H1 (cell line): Measurements from ENCODE around the gene CHD3. TPM values are rescaled to one million over a fixed set of nuclear protein-coding genes. Genes with fewer than 3 reads are reported as not detected.
A peak's percentile ranks its signal among the peaks of the same experiment; 100 is the strongest.

ENCODE experiments used
- CTCF ChIA-PET: fragments of 300-600 bp; sonication (Branson Sonifier 250); formaldehyde crosslinking; loops from one replicate; lab custom pipeline; 2021; ENCODE audit not compliant: partially characterized antibody; lab: Charles Lee
- POLR2A ChIA-PET: fragments of 300-600 bp; sonication (Branson Sonifier 250); formaldehyde crosslinking; loops from one replicate; lab custom pipeline; 2021; ENCODE audit warnings: inconsistent platforms; ENCODE audit not compliant: partially characterized antibody; lab: Charles Lee
- DNase-seq, 2 experiments: peaks; one replicate each; pipeline versions ENCODE4 v3.0.0 to v3.0.0-alpha.2; 2010 to 2022; ENCODE audit warnings: low spot score in 2 of 2, low read depth in 1 of 2, mixed read lengths in 1 of 2
- FAIRE-seq: peaks from 2 replicates; lab custom pipeline; 2011; peaks lifted over from hg19 to GRCh38; lab: Jason Lieb, UNC
- H2AFZ ChIP-seq: 2 replicates; pipeline ENCODE4 v1.8.1; 2012; ENCODE audit warnings: low read length, inconsistent platforms
- H2AK5ac ChIP-seq: 2 replicates; pipeline ENCODE4 v1.6.1; 2013; ENCODE audit warnings: low read depth, low read length
- H2BK120ac ChIP-seq: replicated peaks from 2 replicates; pipeline ENCODE3; 2013; ENCODE audit warnings: low read depth, low read length, inconsistent platforms
- H2BK12ac ChIP-seq: 2 replicates; pipeline ENCODE4 v1.6.1; 2013; ENCODE audit warnings: low read depth, low read length
- H2BK15ac ChIP-seq: 2 replicates; pipeline ENCODE4 v1.6.1; 2013; ENCODE audit warnings: low read length
- H2BK20ac ChIP-seq: 2 replicates; pipeline ENCODE4 v1.6.1; 2013; ENCODE audit warnings: low read length
- H2BK5ac ChIP-seq: 2 replicates; pipeline ENCODE4 v1.6.1; 2013; ENCODE audit warnings: low read depth, low read length
- H3K14ac ChIP-seq: 2 replicates; pipeline ENCODE4 v1.6.1; 2013; ENCODE audit warnings: inconsistent platforms; ENCODE audit not compliant: insufficient read length
- H3K18ac ChIP-seq: 2 replicates; pipeline ENCODE4 v1.6.1; 2013; ENCODE audit warnings: low read length; ENCODE audit errors: extremely low read depth
- H3K23ac ChIP-seq: 2 replicates; pipeline ENCODE4 v1.6.1; 2013; ENCODE audit warnings: inconsistent platforms; ENCODE audit not compliant: insufficient read length
- H3K23me2 ChIP-seq: 2 replicates; pipeline ENCODE4 v1.6.1; 2013; ENCODE audit warnings: low read depth, low read length
- H3K27ac ChIP-seq: 2 replicates; pipeline ENCODE4 v1.6.1; 2011; ENCODE audit warnings: low read depth, low read length, inconsistent platforms
- H3K27me3 ChIP-seq, 4 experiments: replicated peaks in 1 of 4; 1 replicate in 1 of 4; 2 replicates in 3 of 4; pipeline versions ENCODE4 v1.6.1 to v1.8.1; 2011 to 2013; ENCODE audit warnings: low read length in 3 of 4, mild to moderate bottlenecking in 3 of 4, inconsistent platforms in 2 of 4, mixed read lengths in 2 of 4, moderate library complexity in 1 of 4; ENCODE audit not compliant: control insufficient read depth in 3 of 4, insufficient read depth in 3 of 4; ENCODE audit errors: extremely low read depth in 1 of 4
- H3K36me3 ChIP-seq, 4 experiments: 2 replicates each; pipeline versions ENCODE4 v1.6.1 to v1.8.1; 2011 to 2013; ENCODE audit warnings: mild to moderate bottlenecking in 4 of 4, low read length in 3 of 4, moderate library complexity in 2 of 4, control low read depth in 1 of 4, inconsistent platforms in 1 of 4; ENCODE audit not compliant: insufficient read depth in 4 of 4, control insufficient read depth in 2 of 4
- H3K4ac ChIP-seq: replicated peaks from 2 replicates; pipeline ENCODE3; 2013; ENCODE audit warnings: low read length, low read depth, mixed read lengths, inconsistent platforms; ENCODE audit not compliant: insufficient read length
- H3K4me1 ChIP-seq, 4 experiments: replicated peaks in 1 of 4; 1 replicate in 1 of 4; 2 replicates in 3 of 4; pipeline versions ENCODE4 v1.6.1 to v1.8.1; 2011 to 2013; ENCODE audit warnings: low read length in 3 of 4, inconsistent platforms in 2 of 4, mixed read lengths in 1 of 4; ENCODE audit not compliant: insufficient read depth in 4 of 4, control insufficient read depth in 3 of 4
- H3K4me2 ChIP-seq, 2 experiments: 2 replicates each; pipeline versions ENCODE4 v1.6.1 to v1.8.1; 2011 to 2013; ENCODE audit warnings: low read depth in 2 of 2, low read length in 2 of 2, control low read depth in 1 of 2, inconsistent platforms in 1 of 2, mild to moderate bottlenecking in 1 of 2; ENCODE audit not compliant: insufficient read depth in 1 of 2
- H3K4me3 ChIP-seq, 4 experiments: fragments of 200-600, 300-600 bp in 1 of 4; sonication (generic), shearing (Covaris generic), sonication (Bioruptor Twin) in 1 of 4; 2 replicates each; pipeline versions ENCODE4 v1.5.1 to v1.8.1; 2011 to 2016; ENCODE audit warnings: low read length in 4 of 4, low read depth in 3 of 4, control low read depth in 2 of 4, inconsistent platforms in 2 of 4, mild to moderate bottlenecking in 2 of 4, mixed read lengths in 1 of 4, moderate library complexity in 1 of 4; ENCODE audit not compliant: insufficient read depth in 2 of 4; ENCODE audit errors: extremely low read depth in 1 of 4
- H3K56ac ChIP-seq: replicated peaks from 2 replicates; pipeline ENCODE3; 2013; ENCODE audit warnings: low read depth, mild to moderate bottlenecking, mixed read lengths, low read length, inconsistent platforms; ENCODE audit not compliant: insufficient read length
- H3K79me1 ChIP-seq: 2 replicates; pipeline ENCODE4 v1.6.1; 2013; ENCODE audit warnings: low read depth, low read length, control low read depth
- H3K79me2 ChIP-seq, 2 experiments: 2 replicates each; pipeline versions ENCODE4 v1.6.1 to v1.8.1; 2012 to 2013; ENCODE audit warnings: low read length in 2 of 2, mild to moderate bottlenecking in 2 of 2, inconsistent platforms in 1 of 2; ENCODE audit not compliant: insufficient read depth in 2 of 2, control insufficient read depth in 1 of 2
- H3K9ac ChIP-seq, 4 experiments: replicated peaks in 1 of 4; 1 replicate in 1 of 4; 2 replicates in 3 of 4; pipeline versions ENCODE4 v1.6.1 to v1.8.1; 2011 to 2013; ENCODE audit warnings: low read depth in 3 of 4, low read length in 3 of 4, control low read depth in 2 of 4, mild to moderate bottlenecking in 2 of 4, moderate library complexity in 2 of 4, inconsistent platforms in 1 of 4; ENCODE audit errors: extremely low read depth in 1 of 4
- H3K9me3 ChIP-seq, 2 experiments: 2 replicates each; pipeline versions ENCODE4 v1.6.1 to v1.8.1; 2012 to 2013; ENCODE audit warnings: mild to moderate bottlenecking in 2 of 2, moderate library complexity in 2 of 2, control low read depth in 1 of 2, inconsistent platforms in 1 of 2, low read depth in 1 of 2, low read length in 1 of 2, mixed read lengths in 1 of 2; ENCODE audit not compliant: insufficient read depth in 2 of 2
- H4K20me1 ChIP-seq, 2 experiments: replicated peaks in 1 of 2; 2 replicates each; pipeline versions ENCODE3 to v1.8.1; 2011 to 2013; ENCODE audit warnings: inconsistent platforms in 2 of 2, low read length in 2 of 2, mild to moderate bottlenecking in 1 of 2; ENCODE audit not compliant: insufficient read depth in 2 of 2, control insufficient read depth in 1 of 2
- H4K5ac ChIP-seq: 2 replicates; pipeline ENCODE4 v1.6.1; 2013; ENCODE audit warnings: low read length, low read depth, mixed read lengths, inconsistent platforms; ENCODE audit not compliant: insufficient read length
- H4K8ac ChIP-seq: 2 replicates; pipeline ENCODE4 v1.8.0; 2013; ENCODE audit warnings: mild to moderate bottlenecking, moderate library complexity, low read length, inconsistent platforms; ENCODE audit not compliant: insufficient read depth; ENCODE audit errors: extremely low read depth
- H4K91ac ChIP-seq: replicated peaks from 2 replicates; pipeline ENCODE3; 2013; ENCODE audit warnings: low read length, mixed read lengths, inconsistent platforms; ENCODE audit not compliant: insufficient read length
- ASH2L ChIP-seq: fragments of 200-600, 300-600 bp; sonication (generic); IDR thresholded peaks from one replicate; pipeline ENCODE4 v1.7.1; 2017; ENCODE audit warnings: low read length
- CBX5 ChIP-seq: fragments of 300-800, 300-1000 bp; sonication (generic); IDR thresholded peaks from 2 replicates; pipeline ENCODE4 v1.7.1; 2016; ENCODE audit warnings: antibody characterized with exemption, low read length, low read depth
- EZH2 ChIP-seq: fragments of 200-600 bp; sonication (generic); IDR thresholded peaks from 2 replicates; pipeline ENCODE4 v1.7.1; 2012; ENCODE audit warnings: low read depth, mild to moderate bottlenecking, moderate library complexity, low read length, inconsistent platforms; ENCODE audit not compliant: severe bottlenecking
- FOSL1 ChIP-seq: IDR thresholded peaks from 2 replicates; pipeline ENCODE4 v1.6.1; 2011; ENCODE audit warnings: mild to moderate bottlenecking, low read depth, low read length, moderate library complexity; ENCODE audit not compliant: insufficient read depth
- KDM1A ChIP-seq: fragments of 200-600, 300-600 bp; sonication (generic); IDR thresholded peaks from 2 replicates; pipeline ENCODE4 v1.7.1; 2016; ENCODE audit warnings: mild to moderate bottlenecking, low read length, borderline replicate concordance
- KDM4A ChIP-seq: IDR thresholded peaks from one replicate; pipeline ENCODE4 v1.7.1; 2012; ENCODE audit warnings: low read depth, mild to moderate bottlenecking, moderate library complexity, low read length, inconsistent platforms; ENCODE audit not compliant: severe bottlenecking
- RXRA ChIP-seq: IDR thresholded peaks from 2 replicates; pipeline ENCODE4 v1.6.1; 2011; ENCODE audit warnings: low read depth, mild to moderate bottlenecking, low read length, moderate library complexity; ENCODE audit not compliant: insufficient read depth
- WGBS, 2 experiments: shearing (Covaris generic) in 1 of 2; methylation state at CpG; one replicate each; pipeline versions ENCODE4 v1.1.6 to v1.1.7; 2013 to 2015; ENCODE audit warnings: low lambda C conversion rate in 2 of 2, mixed read lengths in 2 of 2, inconsistent platforms in 1 of 2, low coverage in 1 of 2, missing lambda C conversion rate in 1 of 2; ENCODE audit not compliant: insufficient replicate concordance in 2 of 2, insufficient coverage in 1 of 2, insufficient read length in 1 of 2; ENCODE audit errors: extremely low coverage in 1 of 2, missing lambda C conversion rate in 1 of 2; 5-methylcytosine and 5-hydroxymethylcytosine counted together
- polyA plus RNA-seq, 7 experiments: library from polyadenylated mRNA; depleted of rRNA in 3 of 7; stranded (reverse) in 5 of 7; unstranded in 2 of 7; fragments of >200 nt in 5 of 7; fragments of 200-250 nt in 2 of 7; gene quantifications; 1 replicate in 5 of 7; 2 replicates in 1 of 7; 4 replicates in 1 of 7; pipeline versions ENCODE4 v1.2.1 to v1.2.3, GENCODE V29; 2011 to 2013; ENCODE audit warnings: missing spikeins in 2 of 7, mixed read lengths in 2 of 7
- total RNA-seq: library from RNA; stranded (reverse); fragmentation: NEBNext Ultra II Directional; extraction: Animal tissue kit (Norgen Biotek cat#: 25700); gene quantifications from 2 replicates; pipeline ENCODE4 v1.2.1, GENCODE V29; 2021
- TF ChIP-seq, protein P1 (sequence below): IDR thresholded peaks from 2 replicates; pipeline ENCODE4 v1.6.1; 2012; ENCODE audit warnings: low read length, inconsistent platforms

Gene CHD3
- total and polyA plus RNA-seq, 2 of the 8 experiments (the other 6 are each of a cell fraction or from before 2014, with no cell fraction given), result 12.3 to 12.9 TPM

DNA sequence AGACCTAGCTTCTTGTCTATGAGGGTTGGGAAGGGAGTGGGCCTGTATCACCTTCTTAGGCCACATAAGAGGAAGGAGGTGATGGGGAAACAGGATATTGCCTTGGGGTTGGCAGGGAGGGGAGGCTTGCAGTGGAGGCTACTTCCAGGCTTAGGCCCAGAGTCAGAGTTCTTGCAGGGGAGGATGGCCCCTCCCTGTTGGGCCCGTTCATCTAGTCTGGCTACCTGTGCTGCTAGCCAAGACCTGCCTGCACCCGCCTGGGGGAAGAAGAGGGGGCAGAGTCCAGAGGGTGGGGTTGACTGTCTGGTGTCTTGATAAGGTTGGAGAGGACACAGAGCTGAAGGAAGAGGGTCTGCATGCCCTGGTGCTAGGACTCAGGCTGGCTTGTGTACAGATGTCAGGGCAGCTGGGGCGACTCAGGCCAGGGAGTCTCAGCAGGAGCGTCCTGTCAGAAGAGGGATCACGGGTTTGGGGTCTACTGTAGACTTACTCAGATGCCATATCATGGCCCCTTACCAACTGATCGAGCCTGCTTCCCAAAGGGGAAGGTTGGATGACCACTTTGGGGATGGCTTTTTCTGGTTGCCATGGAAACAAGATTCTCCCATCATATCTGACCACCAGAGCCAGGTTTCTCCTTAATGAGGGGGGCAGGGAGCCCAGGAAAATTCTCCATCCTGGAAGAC is 49.3 kb upstream of the CHD3 start:
- H3K4me2 ChIP-seq, result peak overlapping the region in 1 of 2 experiments; percentile 84; a peak in 1 of 4 replicates
- H2BK5ac ChIP-seq, result no peak overlapping the region
- no peak overlapping the region for H4K8ac ChIP-seq
- no peak overlapping the region; a peak in 1 of 8 replicates for H3K4me3 ChIP-seq
- no peaks in the 10 kb centered on the region for H3K79me2 ChIP-seq
- H3K23me2 ChIP-seq, result peaks cover 50% of the 10 kb centered on the region
- no peak overlapping the region for H2AFZ ChIP-seq
- no peak overlapping the region for H2BK20ac ChIP-seq
- H3K9me3 ChIP-seq, result no peaks in the 10 kb centered on the region
- no peak overlapping the region for H3K27ac ChIP-seq
- H3K79me1 ChIP-seq, result no peaks in the 10 kb centered on the region
- no peak overlapping the region for H4K91ac ChIP-seq
- H2BK15ac ChIP-seq, result no peak overlapping the region
- peak overlapping the region; percentile 71; the same call in 1 of the 2 replicates for H3K18ac ChIP-seq
- peak overlapping the region; percentile 82; the same call in 1 of the 2 replicates for H2BK12ac ChIP-seq
- H4K20me1 ChIP-seq, result peaks cover 4 to 34% of the 10 kb centered on the region in 2 experiments
- peaks cover 18 to 50% (median 43%) of the 10 kb centered on the region in 4 experiments for H3K27me3 ChIP-seq
- H2AK5ac ChIP-seq, result 0 out of 2 replicates have a peak overlapping the region, but pooled peaks have one; percentile 60
- CTCF ChIA-PET, result interaction anchor here (0.7 to 5.0 kb wide), 5 partner anchors 12 to 220 kb away, joined by 3 to 25 read pairs (median 4); partner anchors contain the start of genes CYB5D1 and NAA38
- no peak overlapping the region for H4K5ac ChIP-seq
- peaks cover 10 to 31% (median 19%) of the 10 kb centered on the region in 4 experiments for H3K4me1 ChIP-seq
- no peak overlapping the region for H3K14ac ChIP-seq
- H3K23ac ChIP-seq, result no peak overlapping the region
- no peak overlapping the region; a peak in 1 of 7 replicates for H3K9ac ChIP-seq
- H3K4ac ChIP-seq, result no peak overlapping the region
- no peaks in the 10 kb centered on the region for H3K36me3 ChIP-seq
- no peak for DNase-seq
- H2BK120ac ChIP-seq, result no peak overlapping the region
- H3K56ac ChIP-seq, result no peak overlapping the region
- POLR2A ChIA-PET, result interaction anchor here (3.2 to 5.2 kb wide), 2 partner anchors 12 to 17 kb away, joined by 24 to 34 read pairs; partner anchors contain the start of genes NAA38 and TMEM88
- 78% methylated on average over 6 of the region's 6 CpGs; no CpG with 5 or more reads in 1 of the 2 experiments for WGBS, 2 experiments
- no peak for FAIRE-seq
- TF ChIP-seq FOSL1 (no peak), EZH2 (no peak), KDM1A (no peak), CBX5 (no peak), KDM4A (no peak), RXRA (no peak), ASH2L (no peak)
- TF ChIP-seq, protein P1, sequence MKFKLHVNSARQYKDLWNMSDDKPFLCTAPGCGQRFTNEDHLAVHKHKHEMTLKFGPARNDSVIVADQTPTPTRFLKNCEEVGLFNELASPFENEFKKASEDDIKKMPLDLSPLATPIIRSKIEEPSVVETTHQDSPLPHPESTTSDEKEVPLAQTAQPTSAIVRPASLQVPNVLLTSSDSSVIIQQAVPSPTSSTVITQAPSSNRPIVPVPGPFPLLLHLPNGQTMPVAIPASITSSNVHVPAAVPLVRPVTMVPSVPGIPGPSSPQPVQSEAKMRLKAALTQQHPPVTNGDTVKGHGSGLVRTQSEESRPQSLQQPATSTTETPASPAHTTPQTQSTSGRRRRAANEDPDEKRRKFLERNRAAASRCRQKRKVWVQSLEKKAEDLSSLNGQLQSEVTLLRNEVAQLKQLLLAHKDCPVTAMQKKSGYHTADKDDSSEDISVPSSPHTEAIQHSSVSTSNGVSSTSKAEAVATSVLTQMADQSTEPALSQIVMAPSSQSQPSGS, result no peak
